ENCODE measurements around the gene SPTLC1.

DNA sequence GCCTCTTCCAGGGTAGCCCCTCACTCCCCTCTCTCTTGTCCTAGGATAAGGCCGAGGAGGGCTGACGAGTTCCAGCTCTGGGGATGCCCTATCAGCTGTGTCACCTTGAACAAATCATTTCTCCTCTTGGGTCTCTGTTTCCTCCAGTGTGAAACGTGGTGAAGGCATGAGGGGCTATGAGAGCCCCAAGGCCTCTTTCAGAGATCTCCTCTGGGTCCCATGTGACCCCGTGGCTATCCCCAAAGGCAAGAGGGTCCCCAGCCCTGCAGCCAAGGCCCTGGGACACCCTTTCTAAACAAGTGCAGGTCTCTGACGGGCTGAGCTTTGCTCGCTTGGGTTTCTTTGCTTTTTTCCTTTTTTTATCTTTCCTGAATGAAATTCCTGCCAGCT is 25.5 kb upstream of the SPTLC1 start:
- TF ChIP-seq, protein P1, sequence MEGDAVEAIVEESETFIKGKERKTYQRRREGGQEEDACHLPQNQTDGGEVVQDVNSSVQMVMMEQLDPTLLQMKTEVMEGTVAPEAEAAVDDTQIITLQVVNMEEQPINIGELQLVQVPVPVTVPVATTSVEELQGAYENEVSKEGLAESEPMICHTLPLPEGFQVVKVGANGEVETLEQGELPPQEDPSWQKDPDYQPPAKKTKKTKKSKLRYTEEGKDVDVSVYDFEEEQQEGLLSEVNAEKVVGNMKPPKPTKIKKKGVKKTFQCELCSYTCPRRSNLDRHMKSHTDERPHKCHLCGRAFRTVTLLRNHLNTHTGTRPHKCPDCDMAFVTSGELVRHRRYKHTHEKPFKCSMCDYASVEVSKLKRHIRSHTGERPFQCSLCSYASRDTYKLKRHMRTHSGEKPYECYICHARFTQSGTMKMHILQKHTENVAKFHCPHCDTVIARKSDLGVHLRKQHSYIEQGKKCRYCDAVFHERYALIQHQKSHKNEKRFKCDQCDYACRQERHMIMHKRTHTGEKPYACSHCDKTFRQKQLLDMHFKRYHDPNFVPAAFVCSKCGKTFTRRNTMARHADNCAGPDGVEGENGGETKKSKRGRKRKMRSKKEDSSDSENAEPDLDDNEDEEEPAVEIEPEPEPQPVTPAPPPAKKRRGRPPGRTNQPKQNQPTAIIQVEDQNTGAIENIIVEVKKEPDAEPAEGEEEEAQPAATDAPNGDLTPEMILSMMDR (IDR thresholded peaks at IDR 0.05; ENCODE audit: low read length): no peak
- TF ChIP-seq EZH2 (IDR thresholded peaks at IDR 0.05; ENCODE audit: borderline replicate concordance, low read length): no peak
